Right lobe of liver (tissue), 4 donors: ENCODE measurements around the gene PDCD4.

Experiments
- POLR2A ChIP-seq: fragments of 450-650 bp; IDR thresholded peaks from one replicate; pipeline ENCODE4 v1.6.1; 2017; ENCODE audit warnings: antibody characterized with exemption, mild to moderate bottlenecking
- TF ChIP-seq, protein P1 (sequence below), 4 donors: fragments of 200-600 bp in 3 of 4; fragments of 450-650 bp in 1 of 4; IDR thresholded peaks; one replicate each; pipeline versions ENCODE4 v1.5.1 to v1.8.0; 2016 to 2022; ENCODE audit warnings: antibody characterized with exemption in 4 of 4, mild to moderate bottlenecking in 2 of 4
- donor health status: DM: no; HTN: no; CAD: no.
- donor health status: DM: no; HTN: no; CAD: no.
- donor health status: DM: no; HTN: yes; CAD: no.

DNA sequence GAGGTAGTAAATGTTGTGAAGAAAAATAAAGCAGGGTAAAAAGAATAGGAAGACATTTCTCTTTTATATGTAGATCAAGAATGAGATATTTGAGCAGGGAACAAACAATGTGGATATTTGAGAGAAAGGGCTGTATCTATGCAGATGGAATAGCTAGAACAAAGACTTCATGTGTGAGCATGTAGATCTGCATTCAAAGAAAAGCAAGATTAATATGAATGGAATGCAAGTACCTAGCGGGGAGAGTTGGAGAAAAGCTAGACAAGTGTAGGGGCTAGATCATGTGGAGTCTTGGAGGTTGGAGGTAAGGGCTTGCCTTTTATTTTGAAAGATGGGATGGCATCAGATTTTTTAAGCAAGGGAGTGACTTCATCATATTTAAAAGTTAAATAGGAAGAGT is 74.8 kb downstream of the PDCD4 start:
- TF ChIP-seq, protein P1, sequence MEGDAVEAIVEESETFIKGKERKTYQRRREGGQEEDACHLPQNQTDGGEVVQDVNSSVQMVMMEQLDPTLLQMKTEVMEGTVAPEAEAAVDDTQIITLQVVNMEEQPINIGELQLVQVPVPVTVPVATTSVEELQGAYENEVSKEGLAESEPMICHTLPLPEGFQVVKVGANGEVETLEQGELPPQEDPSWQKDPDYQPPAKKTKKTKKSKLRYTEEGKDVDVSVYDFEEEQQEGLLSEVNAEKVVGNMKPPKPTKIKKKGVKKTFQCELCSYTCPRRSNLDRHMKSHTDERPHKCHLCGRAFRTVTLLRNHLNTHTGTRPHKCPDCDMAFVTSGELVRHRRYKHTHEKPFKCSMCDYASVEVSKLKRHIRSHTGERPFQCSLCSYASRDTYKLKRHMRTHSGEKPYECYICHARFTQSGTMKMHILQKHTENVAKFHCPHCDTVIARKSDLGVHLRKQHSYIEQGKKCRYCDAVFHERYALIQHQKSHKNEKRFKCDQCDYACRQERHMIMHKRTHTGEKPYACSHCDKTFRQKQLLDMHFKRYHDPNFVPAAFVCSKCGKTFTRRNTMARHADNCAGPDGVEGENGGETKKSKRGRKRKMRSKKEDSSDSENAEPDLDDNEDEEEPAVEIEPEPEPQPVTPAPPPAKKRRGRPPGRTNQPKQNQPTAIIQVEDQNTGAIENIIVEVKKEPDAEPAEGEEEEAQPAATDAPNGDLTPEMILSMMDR (IDR thresholded peaks at IDR 0.05): no peak
- no peak for TF ChIP-seq POLR2A
